HG02852 (cell line): Measurements from ENCODE around the gene FOXRED1.
A peak's percentile ranks its signal among the peaks of the same experiment; 100 is the strongest.
"Not testable (repeated sequence)": the region's sequence is repeated elsewhere in the genome, so short reads cannot be mapped to it uniquely, and the experiment has no call there.

Source experiments
- ATAC-seq: cut with Tn5 transposase; IDR thresholded peaks from one replicate; pipeline ENCODE4 v1.9.1; 2021; ENCODE audit warnings: mild to moderate bottlenecking, moderate library complexity; ENCODE audit not compliant: unreplicated experiment

FOXRED1 gene

GRCh38 chr11:126268708-126269579, at the start of gene FOXRED1, which contains the start of gene SRPRA:
Gene FOXRED1, plus strand, starts transcription at chr11:126269154. Its CDS starts 53 bp downstream, at chr11:126269207.
Gene SRPRA, minus strand, starts transcription at chr11:126268895. Its CDS starts 91 bp downstream, at chr11:126268804.
- ATAC-seq: peak; percentile 99

- ATAC-seq: no peak
Measured at GRCh38 chr11:126219547-126219946, 49.4 kb upstream of the FOXRED1 start.

GRCh38 chr11:126224647-126225294, 44.2 kb upstream of the FOXRED1 start:
- no peak for ATAC-seq

GRCh38 chr11:126225295-126225665, 43.7 kb upstream of the FOXRED1 start:
- no peak for ATAC-seq

- ATAC-seq: no peak
Measured at GRCh38 chr11:126226334-126227084, 42.4 kb upstream of the FOXRED1 start.

GRCh38 chr11:126229858-126230540, 39.0 kb upstream of the FOXRED1 start:
- no peak for ATAC-seq

GRCh38 chr11:126231725-126232459, 37.1 kb upstream of the FOXRED1 start:
- ATAC-seq: no peak

GRCh38 chr11:126232683-126233082, 36.3 kb upstream of the FOXRED1 start:
- no peak for ATAC-seq

- ATAC-seq: no peak
Measured at GRCh38 chr11:126233391-126233790, 35.6 kb upstream of the FOXRED1 start.

GRCh38 chr11:126246636-126247035, 22.3 kb upstream of the FOXRED1 start:
- ATAC-seq: no peak

GRCh38 chr11:126253265-126253664, 15.7 kb upstream of the FOXRED1 start:
- no peak for ATAC-seq

GRCh38 chr11:126254819-126255218, 14.1 kb upstream of the FOXRED1 start:
- ATAC-seq: no peak

GRCh38 chr11:126255507-126255906, 13.4 kb upstream of the FOXRED1 start:
- ATAC-seq: not testable (repeated sequence)

- no peak for ATAC-seq
Measured at GRCh38 chr11:126256216-126256615, 12.7 kb upstream of the FOXRED1 start.

- no peak for ATAC-seq
Measured at GRCh38 chr11:126257144-126257543, 11.8 kb upstream of the FOXRED1 start.

GRCh38 chr11:126257764-126258163, 11.2 kb upstream of the FOXRED1 start:
- no peak for ATAC-seq

GRCh38 chr11:126262216-126262615, 6.7 kb upstream of the FOXRED1 start:
- ATAC-seq: no peak

GRCh38 chr11:126263489-126263888, 5.5 kb upstream of the FOXRED1 start:
- no peak for ATAC-seq

GRCh38 chr11:126265811-126266210, 3.1 kb upstream of the FOXRED1 start:
- ATAC-seq: no peak

GRCh38 chr11:126267650-126268049, 1.3 kb upstream of the FOXRED1 start:
- ATAC-seq: no peak
